ENCODE measurements around the gene PON2.
A peak's percentile ranks its signal among the peaks of the same experiment; 100 is the strongest.
"Not testable (repeated sequence)": the region's sequence is repeated elsewhere in the genome, so short reads cannot be mapped to it uniquely, and the experiment has no call there.

The PON2 gene

GRCh38 chr7:95404316-95404865, 30.4 kb downstream of the PON2 start:
- H3K4me1 Mint-ChIP-seq: no peaks in the 10 kb centered on the region
- no peaks in the 10 kb centered on the region for H3K9me3 Mint-ChIP-seq
- H3K4me3 Mint-ChIP-seq: no peak overlapping the region
- no peak overlapping the region for H3K27ac Mint-ChIP-seq
- no peak for DNase-seq
- H3K36me3 Mint-ChIP-seq: peaks cover 0 to 5% of the 10 kb centered on the region in 2 donors
- no peaks in the 10 kb centered on the region for H3K27me3 Mint-ChIP-seq
- no peak for ATAC-seq (replicated peaks)

GRCh38 chr7:95398155-95398940, 36.5 kb downstream of the PON2 start:
- H3K27ac Mint-ChIP-seq: no peak overlapping the region
- no peaks in the 10 kb centered on the region for H3K9me3 Mint-ChIP-seq
- DNase-seq (no peak), ATAC-seq (replicated peaks) (no peak)
- peaks cover 0 to 2% of the 10 kb centered on the region in 2 donors for H3K36me3 Mint-ChIP-seq
- no peak overlapping the region for H3K4me3 Mint-ChIP-seq
- peaks cover 7 to 13% of the 10 kb centered on the region in 2 donors for H3K4me1 Mint-ChIP-seq
- peaks cover 30 to 32% of the 10 kb centered on the region in 2 donors for H3K27me3 Mint-ChIP-seq

GRCh38 chr7:95397381-95397780, 37.4 kb downstream of the PON2 start:
- H3K27ac Mint-ChIP-seq: no peak overlapping the region
- no peak for ATAC-seq (replicated peaks)
- no peak for DNase-seq
- peaks cover 7 to 13% of the 10 kb centered on the region in 2 donors for H3K4me1 Mint-ChIP-seq
- H3K4me3 Mint-ChIP-seq: no peak overlapping the region
- no peaks in the 10 kb centered on the region for H3K9me3 Mint-ChIP-seq
- peaks cover 35 to 36% of the 10 kb centered on the region in 2 donors for H3K27me3 Mint-ChIP-seq
- peaks cover 0 to 2% of the 10 kb centered on the region in 2 donors for H3K36me3 Mint-ChIP-seq

- peak within 1 kb of the TSS; percentile 61 to 81 for H3K4me3 Mint-ChIP-seq
- H3K36me3 Mint-ChIP-seq: peaks cover 0 to 2% of the 10 kb centered on the region in 2 donors
- H3K4me1 Mint-ChIP-seq: peaks cover 7 to 13% of the 10 kb centered on the region in 2 donors
- DNase-seq (no peak), ATAC-seq (replicated peaks) (peak; percentile 79 to 80)
- no peak within 1 kb of the TSS for H3K27ac Mint-ChIP-seq
- no peaks in the 10 kb centered on the region for H3K9me3 Mint-ChIP-seq
- H3K27me3 Mint-ChIP-seq: peaks cover 35 to 36% of the 10 kb centered on the region in 2 donors
Measured at GRCh38 chr7:95396136-95397032, 38.4 kb downstream of the PON2 start, which contains the start of gene PON3. Gene PON3, minus strand, starts transcription at chr7:95396375. Its CDS starts 25 bp downstream, at chr7:95396350.

GRCh38 chr7:95395755-95396135, 39.1 kb downstream of the PON2 start:
- Mint-ChIP-seq H3K27ac (no peak overlapping the region), H3K4me3 (peak overlapping the region; percentile 61 to 81), H3K36me3 (peaks cover 0 to 2% of the 10 kb centered on the region in 2 donors), H3K9me3 (no peaks in the 10 kb centered on the region), H3K4me1 (peaks cover 7 to 13% of the 10 kb centered on the region in 2 donors), H3K27me3 (peaks cover 35 to 36% of the 10 kb centered on the region in 2 donors)
- ATAC-seq (replicated peaks) (no peak), DNase-seq (no peak)

- peaks cover 7 to 13% of the 10 kb centered on the region in 2 donors for H3K4me1 Mint-ChIP-seq
- no peak overlapping the region for H3K27ac Mint-ChIP-seq
- peaks cover 36 to 40% of the 10 kb centered on the region in 2 donors for H3K27me3 Mint-ChIP-seq
- H3K4me3 Mint-ChIP-seq: no peak overlapping the region
- ATAC-seq (replicated peaks) (peak; percentile 35 to 50), DNase-seq (no peak)
- no peaks in the 10 kb centered on the region for H3K9me3 Mint-ChIP-seq
- peaks cover 0 to 2% of the 10 kb centered on the region in 2 donors for H3K36me3 Mint-ChIP-seq
Measured at GRCh38 chr7:95394370-95394769, 40.5 kb downstream of the PON2 start.

GRCh38 chr7:95391761-95392160, 43.1 kb downstream of the PON2 start:
- peaks cover 28 to 33% of the 10 kb centered on the region in 2 donors for H3K27me3 Mint-ChIP-seq
- no peak overlapping the region for H3K4me3 Mint-ChIP-seq
- peaks cover 2 to 4% of the 10 kb centered on the region in 2 donors for H3K36me3 Mint-ChIP-seq
- no peak for ATAC-seq (replicated peaks)
- H3K9me3 Mint-ChIP-seq: peaks cover 5% of the 10 kb centered on the region in 2 donors
- H3K4me1 Mint-ChIP-seq: peaks cover 5 to 11% of the 10 kb centered on the region in 2 donors
- no peak for DNase-seq
- no peak overlapping the region for H3K27ac Mint-ChIP-seq

- H3K27me3 Mint-ChIP-seq: peaks cover 28 to 29% of the 10 kb centered on the region in 2 donors
- ATAC-seq (replicated peaks) (no peak), DNase-seq (no peak)
- H3K9me3 Mint-ChIP-seq: peaks cover 5% of the 10 kb centered on the region in 2 donors
- peaks cover 4 to 6% of the 10 kb centered on the region in 2 donors for H3K4me1 Mint-ChIP-seq
- H3K36me3 Mint-ChIP-seq: peaks cover 0 to 4% of the 10 kb centered on the region in 2 donors
- H3K27ac Mint-ChIP-seq: no peak overlapping the region
- H3K4me3 Mint-ChIP-seq: no peak overlapping the region
Measured at GRCh38 chr7:95389516-95389915, 45.3 kb downstream of the PON2 start.

- not testable (repeated sequence) for H3K27ac Mint-ChIP-seq; ATAC-seq (replicated peaks); H3K4me3 Mint-ChIP-seq; DNase-seq; H3K36me3 Mint-ChIP-seq; H3K4me1 Mint-ChIP-seq
- H3K27me3 Mint-ChIP-seq: peaks cover 9 to 13% of the 10 kb centered on the region in 2 donors
- H3K9me3 Mint-ChIP-seq: peaks cover 6 to 12% of the 10 kb centered on the region in 2 donors
Measured at GRCh38 chr7:95379457-95379856, 55.4 kb downstream of the PON2 start.

- ATAC-seq (replicated peaks): no peak
- Mint-ChIP-seq H3K4me1 (no peaks in the 10 kb centered on the region), H3K9me3 (peaks cover 4 to 8% of the 10 kb centered on the region in 2 donors), H3K36me3 (no peaks in the 10 kb centered on the region), H3K4me3 (no peak overlapping the region), H3K27ac (no peak overlapping the region), H3K27me3 (peaks cover 9% of the 10 kb centered on the region in 2 donors)
- no peak for DNase-seq
Measured at GRCh38 chr7:95376632-95377400, 58.0 kb downstream of the PON2 start.

- DNase-seq (no peak), ATAC-seq (replicated peaks) (no peak)
- H3K4me3 Mint-ChIP-seq: no peak overlapping the region
Measured at GRCh38 chr7:95375591-95376257, 59.1 kb downstream of the PON2 start.

GRCh38 chr7:95373323-95373722, 61.5 kb downstream of the PON2 start:
- DNase-seq (no peak), ATAC-seq (replicated peaks) (no peak)
- peaks cover 1 to 5% of the 10 kb centered on the region in 2 donors for H3K9me3 Mint-ChIP-seq
- no peaks in the 10 kb centered on the region for H3K36me3 Mint-ChIP-seq
- no peak overlapping the region for H3K4me3 Mint-ChIP-seq
- H3K27ac Mint-ChIP-seq: no peak overlapping the region
- peaks cover 0 to 5% of the 10 kb centered on the region in 2 donors for H3K27me3 Mint-ChIP-seq
- H3K4me1 Mint-ChIP-seq: no peaks in the 10 kb centered on the region

More at GRCh38 chr7:95375591-95376257, 59.1 kb downstream of the PON2 start:
- Mint-ChIP-seq H3K9me3 (peaks cover 4 to 8% of the 10 kb centered on the region in 2 donors), H3K36me3 (no peaks in the 10 kb centered on the region), H3K27ac (no peak overlapping the region), H3K27me3 (peaks cover 9% of the 10 kb centered on the region in 2 donors), H3K4me1 (no peaks in the 10 kb centered on the region)

GRCh38 chr7:95368235-95368634, 66.6 kb downstream of the PON2 start:
- Mint-ChIP-seq H3K27ac (no peak overlapping the region), H3K36me3 (no peaks in the 10 kb centered on the region), H3K4me3 (no peak overlapping the region), H3K4me1 (no peaks in the 10 kb centered on the region), H3K9me3 (no peaks in the 10 kb centered on the region), H3K27me3 (peaks cover 4 to 5% of the 10 kb centered on the region in 2 donors)
- ATAC-seq (replicated peaks) (no peak), DNase-seq (no peak)
